ENCODE results near the gene DDX21. TPM values are rescaled to one million over a fixed set of nuclear protein-coding genes. Genes with fewer than 3 reads are reported as not detected.

Gene DDX21
- total and polyA plus RNA-seq, 9 of the 15 experiments (the other 6 are each of a cell fraction or from before 2014, with no cell fraction given) = 143 to 365 (median 281) TPM

GRCh38 chr10:68955355-68955831, 577 bp upstream of the DDX21 start (continued):
- 0 out of 2 replicates have a peak, but pooled peaks have one; percentile 13 for TF ChIP-seq ZBTB17 (CRISPR knock-in tag; IDR thresholded peaks at IDR 0.05)
- TF ChIP-seq CHD1 (IDR thresholded peaks at IDR 0.05; ENCODE audit: low read length) = peak; percentile 60
- no peak for TF ChIP-seq PHF21A (IDR thresholded peaks at IDR 0.05; ENCODE audit: borderline replicate concordance, low read depth)
- no peak for TF ChIP-seq ZSCAN32 (CRISPR knock-in tag; IDR thresholded peaks at IDR 0.05)
- no peak for TF ChIP-seq MED1 (CRISPR knock-in tag; IDR thresholded peaks at IDR 0.05; ENCODE audit: borderline replicate concordance)
- peak; percentile 79; the same call in 1 of the 2 replicates for TF ChIP-seq NFATC3 (IDR thresholded peaks at IDR 0.05)
- TF ChIP-seq HLTF (IDR thresholded peaks at IDR 0.05) = no peak
- TF ChIP-seq IFI16 (CRISPR knock-in tag; IDR thresholded peaks at IDR 0.05) = no peak
- TF ChIP-seq HMBOX1 (IDR thresholded peaks at IDR 0.05) = peak; percentile 84
- no peak for TF ChIP-seq NCOA2 (IDR thresholded peaks at IDR 0.05; ENCODE audit: partially characterized antibody in 2 of 2)
- TF ChIP-seq CHCHD3 (CRISPR knock-in tag; IDR thresholded peaks at IDR 0.05) = peak; percentile 33; the same call in 1 of the 2 replicates
- no peak for TF ChIP-seq WHSC1 (IDR thresholded peaks at IDR 0.05; ENCODE audit: low read length)
- TF ChIP-seq ZNF778 (CRISPR knock-in tag; IDR thresholded peaks at IDR 0.05) = no peak
- no peak for TF ChIP-seq IRF1 (CRISPR knock-in tag; IDR thresholded peaks at IDR 0.05; ENCODE audit: borderline replicate concordance)
- TF ChIP-seq U2AF1 (optimal IDR thresholded peaks at IDR 0.05; ENCODE audit: low read depth, low read length) = no peak
- TF ChIP-seq LEF1 (IDR thresholded peaks at IDR 0.05) = no peak
- TF ChIP-seq ERF (CRISPR knock-in tag; IDR thresholded peaks at IDR 0.05) = peak; percentile 52; the same call in 1 of the 2 replicates
- TF ChIP-seq MTA3 (IDR thresholded peaks at IDR 0.05; ENCODE audit: borderline replicate concordance) = no peak
- no peak for TF ChIP-seq ZC3H4 (CRISPR knock-in tag; IDR thresholded peaks at IDR 0.05; ENCODE audit: borderline replicate concordance)
- TF ChIP-seq MLLT1 (IDR thresholded peaks at IDR 0.05) = no peak
- no peak for TF ChIP-seq NELFE (IDR thresholded peaks at IDR 0.05; ENCODE audit: insufficient read depth, insufficient read length)
- TF ChIP-seq PCBP1 (IDR thresholded peaks at IDR 0.05; ENCODE audit: low read depth, low read length, poor library complexity, severe bottlenecking) = no peak
- no peak for TF ChIP-seq SIRT6 (IDR thresholded peaks at IDR 0.05; ENCODE audit: low read depth, low read length)
- no peak for TF ChIP-seq ILK (tag; IDR thresholded peaks at IDR 0.05; ENCODE audit: borderline replicate concordance, low read depth)
- TF ChIP-seq THRAP3 (IDR thresholded peaks at IDR 0.05; ENCODE audit: borderline replicate concordance) = no peak
- TF ChIP-seq SIN3B (IDR thresholded peaks at IDR 0.05; ENCODE audit: low read depth) = no peak
- no peak for TF ChIP-seq ETS2 (tag; IDR thresholded peaks at IDR 0.05; ENCODE audit: borderline replicate concordance, poor library complexity, severe bottlenecking)
- peak; percentile 36; the same call in 1 of the 2 replicates for TF ChIP-seq SMARCE1 (IDR thresholded peaks at IDR 0.05)
- TF ChIP-seq ATF1 (CRISPR knock-in tag; IDR thresholded peaks at IDR 0.05) = no peak
- no peak for TF ChIP-seq ATF1 (tag; IDR thresholded peaks at IDR 0.05)
- TF ChIP-seq CBX3 (IDR thresholded peaks at IDR 0.05; ENCODE audit: borderline replicate concordance in 1 of 2, low read length in 2 of 2) = no peak

Data from K562 (cell line).